Ureter (tissue), 1 donor: ENCODE measurements around the gene GLIPR1. TPM values are rescaled to one million over a fixed set of nuclear protein-coding genes. Genes with fewer than 3 reads are reported as not detected.
A peak's percentile ranks its signal among the peaks of the same experiment; 100 is the strongest.
"Not testable (repeated sequence)": the region's sequence is repeated elsewhere in the genome, so short reads cannot be mapped to it uniquely, and the experiment has no call there.

Source experiments
- DNase-seq: peaks from one replicate; pipeline ENCODE4 v3.0.0-alpha.2; 2020; ENCODE audit warnings: low spot score
- total RNA-seq: library from RNA; stranded (reverse); gene quantifications from one replicate; pipeline ENCODE4 v1.2.4, GENCODE V29; 2023
- donor health status: DM: yes; HTN: yes; CAD: no.

Gene GLIPR1
- total RNA-seq, 1 donor from 2014 or later, result 18.4 TPM

DNA sequence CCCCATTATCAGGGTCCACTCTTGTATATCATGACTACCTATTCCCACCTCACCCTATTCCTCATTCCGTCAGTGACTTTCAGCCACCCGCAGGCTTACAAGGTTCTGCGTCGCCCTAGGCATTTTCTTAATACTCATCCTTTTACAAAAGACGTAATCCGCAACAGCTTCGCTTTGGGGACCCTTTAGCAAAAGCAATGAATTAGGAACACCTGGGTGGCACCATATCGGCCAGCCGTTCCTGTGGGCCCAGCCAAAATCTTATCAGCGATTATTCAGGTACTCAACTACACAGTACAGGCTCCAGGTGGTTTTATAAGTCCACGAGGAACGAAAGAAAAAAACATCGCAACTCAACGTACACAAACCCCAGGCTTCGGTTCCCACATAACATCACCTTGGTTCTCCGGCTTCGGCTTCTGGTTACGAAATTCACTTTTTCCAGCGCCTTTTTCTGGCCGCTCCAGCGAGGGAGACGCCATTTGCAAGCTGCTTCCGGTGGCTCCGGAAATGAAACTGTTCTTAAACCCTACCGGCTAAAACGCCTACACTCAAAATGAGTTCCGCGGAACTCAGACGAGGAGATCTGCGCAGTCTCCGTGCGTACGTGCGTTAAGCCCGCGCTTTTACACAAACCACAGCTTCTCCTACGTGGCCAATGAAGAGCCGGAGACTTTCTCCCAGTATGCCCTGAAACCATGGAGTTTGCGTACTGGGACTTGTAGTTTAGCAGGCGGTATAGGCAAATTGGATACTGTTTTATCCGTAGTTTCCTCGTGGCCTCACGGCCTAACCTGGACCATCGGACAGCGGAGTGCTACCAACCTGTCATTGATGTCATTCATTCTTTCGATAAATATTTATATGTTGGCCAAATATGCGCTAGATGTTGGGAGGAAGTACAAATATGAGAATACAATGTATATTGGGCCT lies 30.8 kb downstream of the GLIPR1 start, which contains the start of gene KRR1:
Gene KRR1 (minus strand): TSS at position 494 of the 933 bp plus-strand sequence. CDS start 12 bp downstream, at position 482.
- peak; percentile 95 for DNase-seq

DNA sequence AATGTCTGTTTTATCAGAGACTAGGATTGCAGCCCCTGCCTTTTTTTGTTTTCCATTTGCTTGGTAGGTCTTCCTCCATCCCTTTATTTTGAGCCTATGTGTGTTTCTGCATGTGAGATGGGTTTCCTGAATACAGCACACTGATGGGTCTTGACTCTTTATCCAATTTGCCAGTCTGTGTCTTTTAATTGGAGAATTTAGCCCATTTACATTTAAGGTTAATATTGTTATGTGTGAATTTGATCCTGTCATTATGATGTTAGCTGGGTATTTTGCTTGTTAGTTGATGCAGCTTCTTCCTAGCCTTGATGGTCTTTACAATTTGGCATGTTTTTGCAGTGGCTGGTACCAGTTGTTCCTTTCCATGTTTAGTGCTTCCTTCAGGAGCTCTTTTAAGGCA lies 40.7 kb downstream of the GLIPR1 start:
- DNase-seq, result not testable (repeated sequence)

DNA sequence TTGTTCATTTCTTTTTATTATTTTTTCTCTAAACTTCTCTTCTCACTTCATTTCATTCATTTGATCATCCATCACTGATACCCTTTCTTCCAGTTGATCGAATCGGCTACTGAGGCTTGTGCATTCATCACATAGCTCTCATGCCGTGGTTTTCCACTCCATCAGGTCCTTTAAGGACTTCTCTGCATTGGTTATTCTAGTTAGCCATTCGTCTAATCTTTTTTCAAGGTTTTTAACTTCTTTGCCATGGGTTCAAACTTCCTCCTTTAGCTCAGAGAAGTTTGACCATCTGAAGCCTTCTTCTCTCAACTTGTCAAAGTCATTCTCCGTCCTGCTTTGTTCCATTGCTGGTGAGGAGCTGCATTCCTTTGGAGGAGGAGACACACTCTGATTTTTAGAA lies 41.6 kb downstream of the GLIPR1 start:
- DNase-seq, result not testable (repeated sequence)

DNA sequence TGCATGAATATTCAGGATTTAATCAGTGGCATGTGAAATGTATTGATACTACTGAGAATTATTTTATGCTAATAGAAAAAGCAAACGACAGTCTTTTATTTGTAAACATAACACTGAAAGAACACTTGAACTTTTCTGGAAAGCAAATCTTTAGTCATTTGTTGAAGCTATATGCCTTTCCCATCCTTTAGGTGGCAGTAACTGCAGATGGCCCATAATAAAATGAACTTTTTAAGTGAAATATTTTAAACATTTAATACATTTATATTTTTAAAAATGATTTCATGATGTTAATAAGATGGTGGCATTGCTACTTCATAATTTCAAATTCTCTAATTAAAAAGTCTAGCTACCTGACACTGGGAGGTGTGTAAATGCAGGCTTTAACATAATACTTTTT lies 44.7 kb downstream of the GLIPR1 start:
- DNase-seq, result no peak

DNA sequence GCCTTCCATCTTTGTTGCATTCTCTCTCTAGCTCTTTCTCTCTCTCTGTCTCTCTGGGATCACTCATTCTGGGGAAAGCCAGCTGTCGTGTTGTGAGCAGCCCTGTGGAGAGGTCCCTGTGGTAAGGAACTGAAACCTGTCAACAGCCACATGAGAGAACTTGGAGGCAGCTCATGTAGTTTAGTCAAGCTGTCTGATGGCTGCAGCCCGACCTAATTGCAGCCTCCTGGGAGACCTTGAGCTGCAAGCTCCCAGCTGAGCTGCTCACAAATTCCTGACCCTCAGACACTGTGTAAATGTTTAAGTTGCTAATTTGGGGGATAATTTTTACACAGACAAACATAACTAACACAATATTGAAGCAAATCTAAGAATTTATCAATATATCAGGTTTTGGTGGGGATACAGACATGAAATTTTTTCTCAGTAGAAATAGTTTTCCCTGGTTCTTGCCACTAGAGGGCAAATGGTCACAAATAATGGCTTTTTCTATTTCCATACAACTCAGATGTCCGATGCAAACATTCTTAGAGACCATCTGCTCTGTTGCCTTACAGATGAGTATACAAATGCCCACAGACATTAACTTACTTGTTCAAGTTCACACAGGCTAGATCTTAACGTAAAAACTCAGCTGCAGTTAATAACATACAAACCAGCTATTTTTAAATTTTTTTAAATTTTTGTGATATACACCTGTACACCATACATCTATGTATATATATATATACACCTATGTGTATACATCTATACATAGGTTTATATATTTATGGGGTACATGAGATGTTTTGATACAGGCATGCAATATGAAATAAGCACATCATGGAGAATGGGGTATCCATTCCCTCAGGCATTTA lies 46.3 kb downstream of the GLIPR1 start:
- no peak for DNase-seq

DNA sequence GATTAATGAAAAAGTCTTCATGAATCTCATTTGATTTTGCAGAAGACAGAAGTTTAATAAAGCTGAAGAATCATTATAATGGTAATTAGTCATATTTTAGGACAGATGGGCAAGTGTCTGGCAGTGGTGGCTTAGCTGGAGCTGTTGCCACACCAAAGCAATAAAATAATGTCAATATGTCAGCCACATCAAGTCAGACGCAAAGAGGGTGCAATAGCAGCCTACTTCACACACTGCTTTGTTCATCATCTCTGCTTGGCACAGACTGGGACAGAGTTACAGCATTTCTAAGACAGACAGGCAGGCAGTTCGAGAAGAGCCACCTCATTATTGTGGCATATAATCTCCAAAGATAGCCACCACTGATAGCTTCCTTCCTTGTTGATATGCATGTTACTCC lies 47.7 kb downstream of the GLIPR1 start:
- no peak for DNase-seq

DNA sequence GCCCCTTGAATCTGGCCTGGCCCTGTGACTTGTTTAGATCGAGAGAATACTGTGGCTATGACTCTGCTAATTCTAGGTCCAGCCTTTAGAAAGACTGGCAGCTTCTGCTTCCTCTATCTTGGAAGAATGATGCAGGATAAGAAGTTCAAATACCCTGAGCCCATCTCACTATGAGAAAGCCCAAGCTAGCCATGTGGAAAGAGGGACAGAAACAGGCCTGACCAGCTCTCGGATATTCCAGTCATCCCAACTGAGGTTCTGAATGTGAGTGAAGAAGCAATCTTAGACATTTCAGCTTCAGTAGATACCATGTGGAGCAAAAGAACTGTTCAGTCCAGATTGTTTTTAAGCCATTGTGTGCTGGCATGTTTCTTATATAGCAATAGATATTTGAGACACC lies 48.1 kb downstream of the GLIPR1 start:
- no peak for DNase-seq

DNA sequence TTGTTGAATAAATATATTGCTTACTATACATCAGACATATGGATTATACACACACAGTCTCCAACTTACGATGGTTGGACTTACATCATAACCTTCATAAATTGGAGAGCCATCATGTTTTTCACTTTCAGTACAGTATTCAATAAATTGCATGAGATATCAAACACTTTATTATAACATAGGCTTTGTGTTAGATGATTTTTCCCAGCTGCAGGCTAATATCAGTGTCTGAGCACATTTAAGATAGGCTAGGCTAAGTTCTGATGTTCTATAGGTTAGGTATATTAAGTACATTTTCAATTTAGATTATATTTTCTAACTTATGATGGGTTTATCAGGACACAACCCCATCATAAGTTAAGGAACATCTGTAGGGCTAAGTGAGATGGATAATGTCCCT lies 48.8 kb downstream of the GLIPR1 start:
- DNase-seq, result no peak

DNA sequence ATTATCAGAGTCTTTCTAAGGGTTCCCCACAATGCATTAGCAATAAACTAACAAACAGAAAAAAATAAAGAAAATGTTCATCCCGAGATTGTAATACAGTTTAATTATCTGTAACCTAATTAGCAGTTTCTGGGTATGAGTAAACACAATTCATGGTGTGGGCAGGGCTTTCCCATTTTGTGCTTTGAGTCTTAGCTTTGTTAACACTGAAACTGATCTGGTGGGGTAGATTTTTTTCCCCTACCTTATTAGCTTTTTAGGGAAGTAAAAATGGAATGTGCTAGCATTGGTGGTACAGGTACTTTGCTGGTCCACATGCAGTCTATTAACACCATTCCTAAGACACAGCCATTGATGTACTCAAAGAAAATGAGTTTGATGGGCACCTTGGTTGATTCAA lies 49.3 kb downstream of the GLIPR1 start:
- DNase-seq, result no peak

DNA sequence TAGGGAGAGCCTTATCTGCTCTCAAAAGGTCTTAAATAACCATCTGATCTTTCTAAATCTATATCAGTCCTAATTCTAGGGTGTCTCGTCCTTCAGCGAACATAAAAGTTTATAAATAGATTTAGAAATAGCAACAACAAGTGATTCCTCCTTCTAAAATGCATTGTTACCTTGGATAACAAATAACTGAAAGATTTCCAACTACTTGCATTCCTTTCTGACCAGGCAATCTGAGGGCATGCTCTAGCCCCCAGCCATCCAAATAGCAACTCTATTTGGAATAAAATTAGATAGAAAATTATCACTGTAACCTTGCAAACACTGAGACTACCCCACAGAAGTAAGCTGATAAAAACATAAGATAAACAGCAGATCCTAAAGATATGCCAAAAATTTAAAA lies 52.7 kb downstream of the GLIPR1 start:
- DNase-seq, result no peak

DNA sequence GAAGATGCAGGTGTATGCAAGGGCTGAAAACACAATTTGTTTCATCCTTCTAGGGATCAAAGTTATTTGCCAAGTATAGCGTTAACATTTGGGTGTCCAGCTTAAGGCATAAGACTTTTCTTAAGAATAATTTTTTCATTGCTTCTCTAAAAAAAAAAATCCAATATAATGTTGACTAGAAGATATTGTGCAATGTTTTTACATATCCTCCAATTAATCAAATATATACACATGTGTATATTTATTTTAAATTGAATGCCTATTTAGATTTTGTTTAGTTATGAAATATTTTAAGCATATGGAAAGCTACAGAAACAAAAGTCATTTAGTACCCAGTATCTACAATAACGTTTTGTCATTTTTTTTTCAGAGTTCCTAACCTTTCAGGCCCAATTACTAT lies 59.3 kb downstream of the GLIPR1 start:
- DNase-seq, result no peak

DNA sequence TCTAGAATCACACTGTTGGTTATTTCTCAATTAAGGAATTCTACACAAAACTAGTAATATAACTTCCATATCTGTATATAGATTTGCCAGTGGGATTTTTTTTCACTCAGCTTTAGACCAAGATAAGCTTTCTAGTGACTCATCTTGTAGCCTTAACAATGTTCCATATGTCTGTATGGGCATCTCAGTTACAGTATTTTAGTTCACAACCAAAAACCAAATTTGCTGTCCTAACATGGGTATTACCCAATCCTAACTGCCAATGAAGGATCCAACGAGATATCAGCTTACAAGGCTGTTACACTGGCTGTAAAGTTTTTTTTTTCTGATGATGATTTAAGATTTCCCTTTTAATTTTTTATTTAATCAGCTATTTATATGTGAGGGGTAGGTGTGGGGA lies 62.4 kb downstream of the GLIPR1 start:
- DNase-seq, result no peak

DNA sequence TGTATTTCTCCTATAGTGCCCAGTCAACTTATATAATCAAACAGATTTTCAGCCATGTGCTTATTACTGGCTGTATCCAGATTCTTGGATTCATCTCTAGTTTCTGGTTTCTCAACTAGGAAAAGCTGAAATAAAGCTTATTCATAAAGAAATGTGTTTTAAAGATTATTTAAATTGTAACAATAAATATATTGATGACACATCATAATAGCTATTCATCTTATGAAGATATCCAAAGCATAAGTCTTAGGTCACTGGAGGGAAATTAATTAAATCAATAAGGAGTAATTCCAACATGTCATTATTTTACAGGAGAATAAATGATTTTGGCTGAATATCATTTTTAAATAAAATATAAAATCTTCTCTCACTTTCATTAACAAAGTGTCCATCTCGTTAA lies 63.0 kb downstream of the GLIPR1 start:
- DNase-seq, result no peak

DNA sequence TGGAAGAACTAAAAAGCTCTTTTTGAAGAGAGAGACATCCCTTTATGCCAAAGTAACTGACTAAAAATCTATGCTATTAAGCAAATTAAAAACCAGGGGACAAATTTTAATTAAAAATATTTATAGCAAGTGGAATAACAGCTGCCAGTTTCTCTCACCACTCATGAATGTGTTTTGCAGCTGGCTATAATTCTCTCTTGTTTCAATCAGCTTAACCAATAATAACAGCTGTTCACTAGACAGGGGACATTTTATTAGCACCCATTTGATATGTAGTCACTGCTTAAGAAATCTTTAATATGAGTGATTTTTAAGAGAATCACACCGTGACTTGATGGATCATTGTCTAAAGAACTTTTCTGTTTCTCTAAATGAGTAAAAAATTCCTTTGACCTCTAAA lies 65.1 kb downstream of the GLIPR1 start:
- DNase-seq, result no peak

DNA sequence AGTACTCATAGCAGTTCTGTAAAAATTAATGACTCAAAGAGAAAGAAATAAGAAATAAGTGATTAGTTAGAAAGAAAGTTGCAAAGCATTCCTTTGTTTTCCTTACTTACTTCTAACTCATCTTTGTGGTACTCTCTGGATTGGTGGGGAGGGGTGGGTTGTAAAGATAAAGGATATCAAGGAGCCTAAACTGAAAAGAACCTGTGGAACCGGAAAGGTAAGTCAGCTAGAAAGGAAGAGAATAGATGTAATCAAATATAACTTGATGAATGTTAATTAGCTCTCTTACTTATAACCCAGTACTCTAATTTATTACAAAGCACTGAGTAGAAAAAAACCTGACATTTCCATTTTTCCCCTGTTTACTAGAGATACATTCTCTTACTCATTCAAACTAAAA lies 68.3 kb downstream of the GLIPR1 start:
- no peak for DNase-seq

DNA sequence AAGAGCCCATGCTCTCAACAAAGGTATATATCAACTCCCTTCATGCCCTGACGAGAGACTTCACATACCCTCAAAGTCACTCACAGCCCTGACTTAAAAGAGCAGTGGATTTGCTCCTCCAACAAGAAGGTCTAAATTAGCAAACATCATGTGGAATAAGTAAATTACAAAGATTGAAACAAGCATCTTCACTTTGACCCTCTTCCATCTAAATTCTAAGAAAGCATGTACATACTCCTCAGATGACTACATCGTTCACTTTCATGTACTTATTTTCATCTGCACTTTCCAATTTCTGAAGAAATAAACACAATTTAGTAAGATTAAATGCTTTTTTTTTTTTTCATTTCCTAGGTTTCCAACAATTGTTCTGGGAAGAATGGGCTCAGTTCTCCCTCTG lies 69.4 kb downstream of the GLIPR1 start:
- DNase-seq, result no peak

DNA sequence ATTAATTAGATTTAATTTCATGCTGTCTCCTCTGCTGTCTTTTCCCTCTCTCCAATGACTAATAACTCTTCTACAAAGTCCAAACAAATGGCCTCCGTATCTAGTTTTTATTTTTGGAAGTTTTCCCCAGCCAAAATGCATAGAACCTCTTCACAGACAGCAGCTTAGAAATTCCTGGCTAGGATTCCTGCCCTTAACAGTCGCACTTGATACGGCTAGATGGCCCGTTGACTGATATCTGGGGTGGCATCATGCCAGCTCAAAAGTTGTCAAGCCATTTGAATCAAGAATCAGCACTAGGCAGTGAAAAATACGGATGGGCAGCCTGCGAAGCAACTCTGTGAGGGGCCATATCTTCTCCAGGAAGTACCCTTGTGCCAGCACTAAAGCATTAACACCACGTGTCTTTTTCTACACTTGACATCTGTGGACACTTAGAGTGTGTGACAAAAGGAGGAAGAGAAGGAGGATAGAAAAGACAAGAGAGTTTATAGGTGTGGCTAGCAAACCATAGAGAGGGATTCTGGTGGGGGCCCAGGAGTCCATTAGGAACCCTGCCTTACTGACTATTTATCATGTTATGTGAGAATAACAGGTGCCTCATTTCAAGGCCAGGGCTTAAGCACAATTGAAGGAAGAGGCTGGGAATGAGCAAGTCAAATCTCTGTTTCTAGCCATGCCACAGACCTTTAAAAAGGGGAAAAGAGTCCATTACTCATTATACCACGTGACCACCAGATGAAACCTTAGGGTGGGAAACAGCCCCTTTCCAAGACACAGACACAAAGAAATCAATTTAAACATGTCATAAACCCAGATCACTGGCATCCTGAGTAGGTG lies 70.1 kb downstream of the GLIPR1 start:
- DNase-seq, result no peak

DNA sequence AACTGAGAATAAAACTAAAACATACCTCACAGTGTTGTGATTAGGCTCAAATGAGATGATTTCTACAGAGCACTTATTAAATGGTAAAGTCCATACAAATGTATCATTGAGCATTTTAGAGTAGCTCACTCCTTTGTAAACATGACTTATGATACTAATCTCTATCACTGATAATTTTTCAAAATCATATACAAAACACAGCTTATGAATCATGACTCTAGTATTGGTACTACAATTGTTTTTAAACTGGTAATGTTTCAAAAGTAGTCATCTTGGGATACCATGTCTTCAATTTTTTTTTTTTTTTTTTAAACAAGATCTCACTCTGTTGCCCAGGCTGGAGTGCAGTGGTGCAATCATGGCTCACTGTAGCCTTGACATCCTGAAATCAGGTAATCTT lies 70.9 kb downstream of the GLIPR1 start:
- DNase-seq, result no peak

DNA sequence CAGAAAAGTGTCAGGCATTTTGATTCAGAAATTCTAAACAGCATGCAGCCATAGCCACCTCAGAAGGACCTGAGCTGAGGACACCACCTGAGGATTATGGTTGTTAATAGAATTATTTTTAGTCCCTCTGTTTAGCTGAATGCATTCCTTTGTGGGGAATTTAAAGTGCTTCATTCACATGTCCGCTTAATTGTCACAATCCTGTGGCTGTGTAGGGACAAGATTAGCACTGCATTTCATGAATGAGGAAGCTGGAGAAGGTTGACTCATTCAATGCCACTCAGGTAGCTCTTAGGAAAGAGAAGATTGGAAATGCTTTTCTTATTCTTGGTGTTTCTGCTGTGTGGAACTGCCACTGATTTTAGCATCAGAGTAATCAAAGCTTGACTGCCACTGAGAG lies 72.8 kb downstream of the GLIPR1 start:
- DNase-seq, result no peak
